DMS114 treated with DMSO at 0.1 percent for 48 hours (cell line): ENCODE data around the gene FGGY.
"Not testable (repeated sequence)": the region's sequence is repeated elsewhere in the genome, so short reads cannot be mapped to it uniquely, and the experiment has no call there.

Experiments used
- DNase-seq: peaks from one replicate; lab custom pipeline; 2025; ENCODE audit not compliant: unreplicated experiment; lab: John Stamatoyannopoulos, UW

The FGGY gene

DNA sequence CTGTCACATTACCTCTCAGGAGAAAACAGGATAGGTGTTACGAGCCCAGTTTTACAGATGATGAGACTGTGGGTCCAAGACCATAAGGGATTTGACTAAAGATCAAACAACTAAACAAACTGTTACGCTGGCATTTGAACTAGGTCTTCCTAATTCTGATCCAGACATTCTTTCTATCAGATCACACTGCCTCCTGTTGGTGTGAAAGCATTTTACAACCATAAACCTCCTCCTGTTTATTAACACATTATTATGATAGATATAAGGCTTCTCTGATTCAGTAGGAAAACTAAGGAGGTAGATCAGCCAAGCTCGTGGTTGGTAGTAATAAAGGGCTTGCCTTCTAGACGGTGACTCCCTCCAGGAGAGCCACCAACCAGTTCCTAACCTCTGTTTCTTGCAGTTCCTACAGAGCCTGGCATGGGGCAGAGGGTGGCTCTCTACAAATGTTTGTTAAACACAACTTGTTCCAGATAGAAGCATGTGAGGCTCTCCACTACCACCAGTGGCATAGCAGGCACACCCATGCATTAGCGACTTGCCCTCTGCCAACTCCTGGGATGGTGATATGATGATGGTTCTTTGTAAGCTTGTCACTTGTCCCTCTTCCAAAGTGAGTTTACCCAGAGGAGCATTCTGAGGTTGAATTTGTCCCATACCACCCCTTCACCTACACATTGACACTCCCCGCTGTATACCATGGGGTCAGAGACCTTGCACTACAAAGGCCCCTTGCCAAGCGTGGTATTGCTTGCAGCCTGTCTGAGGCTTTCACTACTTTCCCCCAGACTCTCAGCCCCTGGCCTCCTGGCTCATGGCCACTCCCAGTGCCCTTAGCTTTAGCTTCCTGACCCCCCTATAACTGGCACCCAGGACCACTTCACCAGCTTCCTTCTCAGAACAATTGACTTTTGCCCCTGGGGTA, 421.4 kb downstream of the FGGY start:
- DNase-seq, result no peak

DNA sequence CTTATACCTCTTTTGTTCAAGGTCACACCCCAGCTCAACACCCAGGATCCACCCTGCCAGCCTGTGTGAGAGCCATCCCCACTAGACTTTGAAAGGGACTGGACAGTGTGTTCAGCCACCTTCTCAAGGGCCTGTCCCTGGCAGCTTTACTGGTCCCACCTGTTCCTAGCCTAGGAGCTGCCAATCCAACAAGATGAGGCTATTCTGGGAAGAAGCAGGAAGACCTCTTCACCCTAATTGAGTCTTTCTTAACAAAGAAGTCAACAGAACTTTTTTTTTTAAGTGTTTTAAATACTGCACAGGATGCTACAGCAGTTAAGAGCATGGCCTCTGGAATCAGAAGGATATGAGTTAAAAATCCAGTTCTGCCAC, 422.1 kb downstream of the FGGY start:
- DNase-seq, result no peak

DNA sequence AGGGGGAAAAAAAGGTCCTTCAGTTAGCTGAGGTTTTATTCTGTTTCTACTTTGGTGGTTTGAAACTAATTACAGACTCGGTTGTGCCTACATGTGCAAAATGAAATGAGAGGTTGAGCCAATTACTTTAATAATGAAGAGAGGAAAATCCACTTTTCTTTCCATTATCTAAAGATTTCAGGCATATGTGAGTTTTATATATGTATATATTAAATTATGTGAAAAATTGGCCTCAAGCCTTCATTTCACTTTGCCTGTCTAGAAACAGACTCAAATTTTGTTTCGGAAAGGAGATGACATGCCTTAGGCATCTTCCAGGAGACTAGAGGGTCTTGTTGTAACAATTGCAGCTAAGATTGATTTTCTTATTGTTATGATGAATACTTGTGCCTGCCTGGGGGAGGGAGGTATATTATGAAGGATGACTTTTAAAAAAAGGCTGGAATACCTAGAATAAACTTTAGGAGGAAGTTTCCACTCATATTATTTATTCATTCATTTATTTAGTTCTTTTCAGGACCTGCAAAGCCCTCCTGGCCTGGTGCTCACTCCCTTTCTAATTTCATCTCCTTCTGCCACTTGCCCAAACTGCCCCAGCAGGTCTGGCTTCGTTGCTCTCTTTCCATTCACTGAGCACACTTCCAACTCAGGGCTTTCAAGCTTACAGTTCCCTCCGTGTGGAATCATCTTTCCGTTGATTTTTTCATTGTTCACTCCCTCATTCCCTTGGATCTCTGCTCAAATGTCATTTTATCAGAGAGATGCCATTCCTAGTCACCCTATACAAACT, 423.6 kb downstream of the FGGY start:
- no peak for DNase-seq

DNA sequence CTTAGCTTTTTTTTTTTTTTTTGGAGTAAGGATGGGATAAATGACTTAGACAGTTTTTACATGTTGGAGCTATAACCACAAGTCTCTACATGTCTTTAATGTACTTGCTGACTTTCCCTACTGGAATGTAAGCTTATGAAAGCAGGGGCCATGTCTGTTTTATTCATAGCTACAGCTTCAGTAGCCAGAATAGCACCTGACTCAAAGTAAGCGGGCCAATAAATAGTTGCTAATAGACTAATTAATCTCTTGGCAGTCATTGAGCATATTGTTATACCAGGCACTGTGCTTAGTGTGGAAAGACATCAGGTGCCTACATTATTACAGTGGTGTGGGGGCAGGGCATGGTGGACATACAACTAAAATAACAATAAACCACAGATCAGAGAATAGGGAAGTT, 433.4 kb downstream of the FGGY start:
- no peak for DNase-seq

DNA sequence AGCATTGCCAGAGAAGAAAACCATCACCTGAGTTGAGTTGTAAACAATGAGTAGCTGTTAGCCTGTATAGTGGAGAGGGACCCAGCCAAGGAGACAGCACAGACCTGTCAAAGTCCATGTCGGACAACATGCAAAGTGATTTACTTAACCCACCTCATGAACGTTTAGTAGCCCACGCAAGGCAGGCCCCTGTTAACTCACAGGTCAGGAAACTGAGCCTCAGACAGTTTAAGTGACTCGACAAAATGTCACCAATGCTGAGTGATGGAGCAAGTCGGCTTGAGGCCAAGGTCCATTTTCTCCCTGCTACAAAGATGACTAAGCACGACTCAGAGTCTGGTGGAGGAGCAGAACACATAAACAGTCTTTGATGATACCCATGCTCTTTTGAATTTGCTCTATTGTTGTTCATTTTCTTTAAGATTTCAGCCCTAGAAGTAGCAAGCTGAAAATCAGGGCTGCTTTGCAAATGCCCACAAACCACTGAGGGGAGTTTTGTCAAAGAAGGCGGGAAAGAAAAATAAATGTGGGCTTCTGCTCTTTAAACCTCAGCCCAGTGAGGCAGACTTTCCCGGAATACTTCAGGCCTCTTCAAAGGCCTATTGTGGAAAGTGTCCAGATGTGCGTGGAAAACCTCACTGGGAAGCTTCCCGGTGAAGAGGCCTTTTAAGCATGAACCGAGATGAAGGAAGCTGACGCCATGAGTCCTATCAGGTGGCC, 434.0 kb downstream of the FGGY start:
- no peak for DNase-seq

DNA sequence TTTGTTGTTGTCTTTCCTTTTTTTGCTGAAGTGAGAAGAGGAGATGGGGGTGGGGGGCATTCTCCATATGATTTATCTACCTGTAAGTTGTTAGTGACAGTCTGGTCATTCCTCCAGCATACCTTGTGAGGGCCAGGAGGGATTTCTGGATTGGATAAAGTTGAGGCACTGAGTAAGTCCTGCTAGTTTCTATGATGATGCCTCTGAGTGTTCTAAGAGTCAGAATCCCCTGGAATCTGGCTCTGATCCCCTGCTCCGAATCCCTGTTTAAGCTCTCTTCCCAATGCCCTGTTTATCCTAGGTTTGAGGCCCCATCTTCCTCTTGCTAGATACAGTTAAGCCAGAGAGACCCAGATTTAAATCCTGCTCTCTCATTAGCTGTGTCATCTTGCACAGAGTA, 434.7 kb downstream of the FGGY start:
- DNase-seq, result no peak

DNA sequence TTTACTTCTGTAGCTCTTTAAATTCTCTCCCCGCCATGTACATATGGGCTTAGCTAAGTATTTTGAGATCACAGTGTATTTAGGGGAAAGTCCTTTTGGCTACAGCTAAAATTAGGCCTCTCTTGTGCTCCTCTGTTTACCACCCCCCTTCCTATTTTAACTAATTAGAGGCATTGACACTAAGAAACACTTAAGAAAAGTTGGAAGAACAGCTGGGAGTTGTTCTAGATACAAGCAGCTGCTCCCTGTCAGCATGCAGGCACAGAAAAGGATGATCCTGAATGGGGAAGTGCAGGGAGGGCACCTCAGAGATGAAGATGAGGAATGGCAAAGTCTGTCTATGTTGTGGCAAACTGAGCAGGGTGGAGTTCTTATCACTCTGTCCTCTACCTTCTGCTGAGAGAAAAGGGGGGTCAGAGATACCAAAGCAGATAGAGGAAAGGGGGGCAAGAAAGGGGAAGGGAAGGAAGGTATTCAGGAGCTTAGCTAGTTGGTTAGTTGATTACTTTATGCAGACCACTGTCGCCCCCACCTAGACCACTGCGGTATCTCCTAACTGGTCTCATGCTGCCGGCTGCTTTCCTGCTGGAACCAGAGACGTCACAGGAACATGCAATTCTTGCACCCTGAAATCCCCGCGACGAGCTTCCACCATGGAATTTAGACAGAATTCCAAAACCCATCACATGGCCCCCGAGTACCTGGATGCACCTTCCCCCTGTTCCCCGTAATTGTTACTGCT, 435.5 kb downstream of the FGGY start:
- DNase-seq, result no peak

DNA sequence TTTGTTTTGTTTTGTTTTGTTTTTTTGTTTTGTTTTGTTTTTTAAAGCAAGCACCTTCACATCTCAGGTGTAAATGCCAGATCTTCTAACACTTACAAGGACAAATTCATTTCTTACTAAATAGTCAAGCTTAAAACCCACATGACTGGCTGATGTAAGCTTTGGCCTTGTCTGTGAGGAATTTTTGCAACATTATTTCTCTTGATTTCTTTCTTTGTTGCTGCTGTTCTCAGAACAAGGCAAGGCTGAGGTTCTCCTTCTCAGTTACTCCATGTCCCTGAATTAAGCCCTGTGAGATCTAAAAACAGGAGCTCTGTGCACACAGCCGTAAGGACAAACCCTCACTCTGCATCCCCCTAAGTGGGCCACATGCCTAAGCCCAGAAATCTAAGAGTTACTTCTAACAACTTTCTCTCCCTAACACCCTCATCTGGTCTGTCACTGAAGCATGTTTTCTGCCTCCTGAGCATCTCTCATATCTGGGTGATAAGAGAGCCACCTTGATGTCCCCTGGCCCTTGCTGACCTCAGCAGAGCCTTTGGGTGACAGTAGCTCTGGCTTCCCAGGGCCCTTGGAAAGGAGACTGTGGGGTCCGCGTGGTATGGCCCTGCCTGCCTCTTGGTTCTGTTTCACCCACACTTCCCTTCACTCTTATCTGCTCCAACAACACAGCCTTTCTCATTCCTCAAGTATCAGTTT, 436.7 kb downstream of the FGGY start:
- DNase-seq, result no peak

DNA sequence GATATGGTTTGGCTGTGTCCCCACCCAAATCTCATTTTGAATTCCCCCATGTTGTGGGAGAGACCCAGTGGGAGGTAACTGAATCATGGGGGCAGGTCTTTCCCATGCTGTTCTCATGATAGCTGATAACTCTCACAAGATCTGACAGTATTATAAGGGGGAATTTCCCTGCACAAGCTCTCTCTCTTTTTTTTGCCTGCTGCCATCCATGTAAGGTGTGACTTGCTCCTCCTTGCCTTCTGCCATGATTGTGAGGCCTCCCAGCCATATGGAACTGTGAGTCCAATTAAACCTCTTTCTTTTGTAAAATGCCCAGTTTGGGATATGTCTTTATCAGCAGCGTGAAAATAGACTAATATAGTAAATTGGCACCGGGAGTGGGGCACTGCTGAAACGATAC, 439.0 kb downstream of the FGGY start:
- DNase-seq, result not testable (repeated sequence)

- no peak for DNase-seq
These were observed 439.9 kb downstream of the FGGY start for GRCh38 chr1:59736744-59737143.

GRCh38 chr1:59737638-59738037, 440.7 kb downstream of the FGGY start:
- no peak for DNase-seq

- DNase-seq, result no peak
These were observed 441.3 kb downstream of the FGGY start for GRCh38 chr1:59738152-59738551.

GRCh38 chr1:59738591-59739015, 441.7 kb downstream of the FGGY start:
- no peak for DNase-seq

DNA sequence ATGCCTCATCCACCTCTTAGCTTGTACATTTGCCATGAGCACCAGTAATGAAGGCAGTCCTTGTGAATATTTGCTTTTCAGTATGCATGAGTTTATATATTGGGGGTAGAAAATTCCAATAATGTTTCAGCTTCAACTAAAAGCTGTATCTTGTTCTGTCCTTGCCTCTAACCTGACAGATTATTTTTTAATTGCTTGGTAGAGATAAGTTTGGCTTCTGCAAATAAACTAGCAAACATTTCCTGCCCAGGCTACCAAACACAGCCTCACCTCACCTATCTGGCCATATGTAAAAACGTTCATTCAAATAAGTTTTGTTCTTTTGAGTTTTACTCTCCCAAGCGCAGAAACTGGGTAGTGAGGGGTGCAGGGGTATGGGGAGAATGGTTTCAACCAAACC, 442.2 kb downstream of the FGGY start:
- no peak for DNase-seq

GRCh38 chr1:59742526-59742925, 445.6 kb downstream of the FGGY start:
- DNase-seq, result no peak

DNA sequence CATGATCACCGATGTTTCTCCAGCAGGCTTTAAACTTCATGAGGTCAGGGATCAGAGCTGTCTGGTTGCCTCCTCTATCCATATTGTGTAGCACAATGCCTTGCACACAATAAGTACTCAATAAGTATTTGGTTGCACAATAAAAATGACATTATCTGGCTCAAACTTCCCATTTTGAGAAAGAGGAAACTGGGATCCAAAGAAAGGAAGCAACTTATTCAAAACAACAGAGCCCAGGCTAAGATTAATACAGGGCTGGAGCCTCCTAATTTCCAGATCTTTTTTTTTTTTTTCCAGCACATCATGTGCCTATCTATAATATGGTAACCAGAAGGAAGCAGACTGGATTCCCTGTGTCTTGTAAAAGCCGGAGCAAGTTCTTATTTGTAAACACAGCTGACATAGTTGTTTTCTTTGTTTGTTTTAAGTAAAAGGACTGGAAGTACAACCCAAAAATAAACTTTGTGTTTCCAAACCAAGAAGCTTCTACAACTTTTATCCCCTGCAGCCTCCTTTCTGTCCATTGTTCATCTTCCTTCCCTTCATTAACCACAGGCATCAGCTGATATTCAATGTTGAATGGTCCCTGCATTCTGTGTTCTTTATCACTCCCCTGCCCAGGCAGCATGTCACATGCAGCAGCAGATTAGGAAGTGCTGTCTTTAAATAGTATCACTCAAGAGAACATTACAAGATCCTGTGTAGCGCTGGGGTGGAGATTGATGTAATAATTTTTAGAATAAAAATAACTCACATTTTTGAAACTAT, 446.6 kb downstream of the FGGY start:
- DNase-seq, result no peak

DNA sequence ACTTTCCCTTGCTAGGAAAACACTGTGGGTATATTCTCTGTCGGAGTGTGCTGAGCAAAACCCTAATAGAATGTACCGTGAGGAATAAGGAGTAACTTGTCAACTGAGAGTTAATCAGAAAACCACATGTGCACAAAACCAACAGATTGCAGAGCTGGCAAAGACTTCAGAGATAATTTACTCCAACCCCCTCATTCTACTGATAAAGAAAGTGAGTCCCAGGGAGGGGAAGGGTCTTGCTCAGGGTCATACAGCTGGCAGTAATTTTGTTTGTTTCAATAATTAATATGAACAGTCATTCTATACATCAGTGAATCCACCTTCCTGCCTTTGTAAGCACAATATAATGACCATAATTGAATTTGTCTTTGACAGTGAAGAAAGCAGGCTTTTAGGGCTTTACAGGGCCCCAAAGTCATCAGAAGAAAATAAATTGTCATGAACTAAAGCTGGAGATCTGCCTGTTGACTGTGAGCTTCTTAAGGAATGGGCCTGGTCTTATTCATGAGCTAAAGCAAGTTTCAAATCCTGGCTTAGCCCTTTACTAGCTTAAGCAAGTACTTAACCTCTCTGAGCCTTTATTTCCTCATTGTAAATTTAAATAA, 450.6 kb downstream of the FGGY start:
- no peak for DNase-seq

DNA sequence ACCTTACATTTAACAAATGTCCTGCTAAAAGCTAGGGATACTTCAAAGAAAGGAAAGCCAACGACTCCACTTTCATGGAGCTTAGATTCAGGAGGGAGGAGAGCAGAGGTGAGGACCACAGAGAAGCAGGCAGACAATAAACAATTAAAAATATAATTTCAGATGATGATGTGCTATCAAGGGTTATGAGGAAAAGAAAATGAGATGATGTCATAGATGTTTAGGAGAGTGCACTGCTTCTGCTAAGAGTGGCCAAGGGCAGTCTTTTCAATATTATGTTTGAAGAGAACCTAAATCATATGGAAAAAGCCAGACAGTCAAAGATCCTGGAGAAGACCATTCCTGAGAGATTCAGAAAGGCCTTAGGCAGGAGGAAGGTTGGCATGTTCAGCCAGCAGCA, 451.2 kb downstream of the FGGY start:
- DNase-seq, result no peak

DNA sequence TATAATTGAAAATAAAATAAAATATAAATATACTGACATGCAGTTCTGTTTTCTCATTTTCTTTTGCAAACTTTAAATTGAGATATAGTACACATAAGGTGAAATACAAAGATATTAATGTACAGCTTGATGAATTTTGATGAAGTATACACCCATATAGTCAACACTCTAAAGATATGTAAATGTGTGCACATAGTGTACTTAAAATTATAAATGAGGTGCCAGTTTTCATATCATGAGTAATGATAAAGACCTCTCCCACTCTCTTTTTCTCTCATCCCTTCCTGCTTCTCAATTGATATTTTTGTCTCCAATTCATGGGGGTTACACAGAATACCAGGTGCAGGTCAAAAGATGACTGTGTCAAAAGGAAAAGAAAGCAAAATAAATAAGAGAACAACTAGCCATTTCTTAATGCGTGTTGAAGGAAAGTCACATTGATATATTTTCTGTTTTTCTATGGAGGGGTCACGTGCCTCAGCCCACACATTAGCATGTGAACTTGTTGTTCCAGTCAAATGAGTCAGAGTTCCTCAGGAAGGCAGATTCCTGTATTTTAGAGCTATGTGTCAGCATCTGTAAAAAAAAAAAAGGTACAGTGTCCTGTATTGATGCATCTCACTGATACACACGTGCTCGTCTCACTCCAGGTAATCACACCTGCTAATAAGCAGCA, 453.6 kb downstream of the FGGY start:
- no peak for DNase-seq
